ENCODE results near the gene GPR137B.

DNA sequence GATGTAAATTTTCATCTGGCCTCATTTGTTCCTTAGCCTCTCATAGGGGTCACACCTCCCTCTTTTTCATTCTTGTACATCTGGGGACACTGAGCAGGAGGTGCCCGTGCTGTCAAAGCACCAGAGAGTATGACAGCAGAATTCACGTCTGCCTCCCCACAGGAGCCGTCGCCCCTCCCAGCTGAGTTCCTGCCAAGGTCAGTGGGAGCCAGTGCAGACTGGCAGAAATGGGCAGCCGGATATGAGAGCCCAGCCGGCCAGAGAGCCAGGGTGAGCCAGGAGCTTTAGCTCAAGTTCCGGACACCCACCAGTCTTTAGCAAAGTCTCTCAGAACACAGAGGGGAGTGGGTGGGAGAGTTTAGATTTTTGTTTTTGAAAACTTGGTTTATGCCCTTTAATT, 21.9 kb downstream of the GPR137B start:
- TF ChIP-seq CTCF (IDR thresholded peaks at IDR 0.05; ENCODE audit: low read depth, low read length, poor library complexity, severe bottlenecking) (no peak), EZH2phosphoT487 (IDR thresholded peaks at IDR 0.05; ENCODE audit: borderline replicate concordance, low read length) (no peak)
